GM03348 (cell line): Measurements from ENCODE around the gene CDC25B.
A peak's percentile ranks its signal among the peaks of the same experiment; 100 is the strongest.

Experiments used
- DNase-seq: peaks from one replicate; pipeline ENCODE4 v3.0.0; 2012; ENCODE audit warnings: low spot score

The CDC25B gene

DNA sequence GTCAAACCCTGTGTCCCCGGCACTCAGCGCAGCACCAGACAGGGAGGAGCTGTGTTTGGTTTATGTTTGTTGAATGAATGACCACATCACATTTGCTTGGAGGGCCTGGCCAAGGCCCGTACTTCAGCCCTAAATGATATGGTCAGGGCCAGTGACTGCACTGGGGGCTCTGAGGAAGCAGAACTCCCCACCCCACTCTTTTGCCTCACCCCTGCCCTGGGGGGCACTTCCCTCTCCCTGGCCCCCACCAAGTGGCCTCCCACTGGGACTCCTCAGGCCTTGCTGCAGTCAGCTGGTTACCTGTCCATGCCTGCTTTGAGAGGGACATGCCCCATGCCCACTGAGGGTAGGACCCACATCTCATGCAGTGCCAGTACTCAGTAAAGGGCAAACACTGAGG lies 31.5 kb upstream of the CDC25B start:
- no peak for DNase-seq

DNA sequence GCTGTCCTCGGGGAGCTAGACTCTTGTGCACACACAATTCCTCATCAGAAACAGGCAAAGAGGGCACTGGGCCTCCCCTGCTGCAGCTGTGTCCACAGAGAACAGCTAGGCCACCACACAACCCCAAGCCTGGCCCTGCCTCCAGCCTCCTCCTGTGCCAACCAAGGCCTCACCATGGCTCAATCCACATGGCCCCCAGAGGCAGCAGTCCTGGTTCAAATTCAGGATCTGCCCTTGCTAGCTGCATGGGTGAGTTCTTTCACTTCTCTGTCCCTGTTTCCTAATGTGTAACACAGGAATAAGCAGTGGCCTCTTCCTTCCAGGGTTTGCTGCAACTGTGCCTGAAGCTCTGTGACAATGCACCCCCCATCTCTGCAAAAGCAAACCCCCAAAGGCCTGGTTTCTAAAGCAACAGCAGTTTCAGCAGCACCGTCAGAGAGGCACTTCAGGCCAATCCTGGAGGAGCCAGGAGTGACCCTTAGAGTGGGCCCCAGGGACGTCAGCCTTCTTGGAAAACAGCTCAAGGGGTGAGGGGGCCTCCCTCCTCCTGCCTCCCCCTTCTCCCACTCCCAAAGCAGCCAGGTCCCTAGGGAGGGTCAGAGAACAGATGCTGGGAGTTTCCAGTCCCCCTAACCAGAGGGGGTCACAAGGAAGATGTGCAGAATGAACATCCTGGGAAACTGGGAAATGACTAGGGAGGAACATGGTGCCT lies 30.8 kb upstream of the CDC25B start:
- DNase-seq = no peak

DNA sequence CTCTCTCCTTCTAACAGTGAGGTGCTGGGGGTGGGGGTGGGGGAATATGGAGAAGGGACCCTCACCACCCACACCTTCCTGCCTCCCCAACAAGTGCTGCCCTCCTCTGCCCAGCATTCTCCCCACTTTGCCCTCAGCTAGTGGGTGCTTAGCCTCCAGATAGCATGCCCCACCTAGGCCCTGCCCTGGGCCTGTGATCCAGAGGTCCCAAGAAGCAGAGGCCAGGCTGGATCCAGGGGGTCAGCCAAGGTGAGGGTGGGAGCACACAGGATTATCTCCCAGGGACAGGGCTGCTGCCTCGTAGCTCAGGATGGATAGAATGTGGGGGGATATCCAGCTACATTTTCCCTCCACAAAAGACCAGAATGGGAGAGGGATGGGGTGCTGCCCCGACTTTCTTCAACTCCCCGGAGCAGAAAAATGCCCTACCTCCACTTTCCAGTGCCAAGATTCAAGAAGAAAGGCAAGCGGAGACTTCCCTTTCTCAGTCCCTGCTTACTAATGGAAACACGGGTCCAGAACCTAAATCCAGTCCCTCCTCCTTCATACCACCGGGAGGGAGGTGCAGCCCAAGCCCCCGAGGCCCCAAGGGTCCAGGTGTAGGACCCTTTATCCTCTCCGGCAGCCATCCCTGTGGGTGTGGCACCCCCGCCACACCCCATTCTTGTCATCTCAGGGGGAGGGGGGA lies 29.5 kb upstream of the CDC25B start:
- no peak for DNase-seq

DNA sequence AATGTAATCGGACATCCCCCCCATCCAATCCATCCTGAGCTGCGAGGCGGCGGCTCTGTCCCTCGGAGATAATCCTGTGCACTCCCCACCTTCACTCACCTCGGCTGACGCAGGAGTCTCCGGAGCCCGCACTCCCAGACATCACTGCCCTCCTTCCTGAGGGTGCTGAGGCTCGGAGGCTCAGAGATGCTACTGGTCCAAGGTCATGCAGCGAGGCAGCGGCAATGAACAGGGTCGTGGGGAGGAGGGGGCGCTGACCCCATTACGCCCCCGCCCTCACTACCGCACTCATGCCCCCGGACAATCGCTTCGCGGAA lies 29.0 kb upstream of the CDC25B start:
- no peak for DNase-seq

DNA sequence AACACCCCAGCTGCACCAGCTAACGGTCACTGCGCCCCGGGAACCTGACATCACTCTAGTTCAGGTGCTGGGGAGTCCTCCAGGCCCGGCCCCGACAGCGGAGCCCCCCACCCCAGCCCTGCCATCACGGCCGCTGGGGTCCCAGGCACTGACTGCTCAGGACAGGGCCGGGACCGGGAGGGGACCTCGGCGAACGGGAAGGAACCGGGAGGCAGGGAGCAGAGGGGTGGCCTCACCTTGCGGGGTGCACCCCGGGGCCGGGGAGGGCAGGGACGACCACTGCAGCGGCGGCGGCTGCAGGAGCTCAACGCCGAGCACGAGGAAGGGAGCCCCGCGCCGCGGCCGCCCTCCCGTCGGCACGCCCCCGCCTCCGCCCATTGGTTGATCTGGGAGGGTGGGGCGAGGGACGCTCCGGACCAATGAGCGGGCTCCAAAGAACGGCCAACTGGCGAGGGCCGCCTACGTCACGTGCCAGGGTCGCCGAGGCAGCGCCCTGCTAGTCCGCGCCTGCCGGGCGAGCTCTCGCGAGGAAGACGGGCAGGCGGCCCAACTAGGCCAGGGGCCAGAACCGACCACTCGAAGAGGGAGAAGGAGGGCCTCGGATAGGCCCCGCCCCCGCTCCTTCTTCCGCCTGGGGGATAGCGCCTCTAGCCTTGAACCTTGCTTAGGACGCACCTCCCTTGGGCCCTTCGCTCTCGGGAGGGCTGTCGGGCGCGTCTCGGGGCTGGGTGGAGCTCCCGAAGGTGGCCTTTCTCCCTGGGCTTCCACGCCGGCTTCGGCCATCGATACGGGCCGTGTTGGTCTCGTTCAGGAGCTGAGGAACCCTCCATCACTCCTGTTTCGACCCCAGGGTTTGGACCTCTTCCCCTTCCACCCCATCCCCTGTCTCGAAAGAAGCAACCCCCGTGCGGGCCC lies 28.4 kb upstream of the CDC25B start, which contains the start of gene ADISSP:
ADISSP (minus strand) TSS at position 327 of the 915 bp plus-strand sequence. CDS start 7,653 bp downstream, outside the sequence.
- DNase-seq = peak; percentile 100

DNA sequence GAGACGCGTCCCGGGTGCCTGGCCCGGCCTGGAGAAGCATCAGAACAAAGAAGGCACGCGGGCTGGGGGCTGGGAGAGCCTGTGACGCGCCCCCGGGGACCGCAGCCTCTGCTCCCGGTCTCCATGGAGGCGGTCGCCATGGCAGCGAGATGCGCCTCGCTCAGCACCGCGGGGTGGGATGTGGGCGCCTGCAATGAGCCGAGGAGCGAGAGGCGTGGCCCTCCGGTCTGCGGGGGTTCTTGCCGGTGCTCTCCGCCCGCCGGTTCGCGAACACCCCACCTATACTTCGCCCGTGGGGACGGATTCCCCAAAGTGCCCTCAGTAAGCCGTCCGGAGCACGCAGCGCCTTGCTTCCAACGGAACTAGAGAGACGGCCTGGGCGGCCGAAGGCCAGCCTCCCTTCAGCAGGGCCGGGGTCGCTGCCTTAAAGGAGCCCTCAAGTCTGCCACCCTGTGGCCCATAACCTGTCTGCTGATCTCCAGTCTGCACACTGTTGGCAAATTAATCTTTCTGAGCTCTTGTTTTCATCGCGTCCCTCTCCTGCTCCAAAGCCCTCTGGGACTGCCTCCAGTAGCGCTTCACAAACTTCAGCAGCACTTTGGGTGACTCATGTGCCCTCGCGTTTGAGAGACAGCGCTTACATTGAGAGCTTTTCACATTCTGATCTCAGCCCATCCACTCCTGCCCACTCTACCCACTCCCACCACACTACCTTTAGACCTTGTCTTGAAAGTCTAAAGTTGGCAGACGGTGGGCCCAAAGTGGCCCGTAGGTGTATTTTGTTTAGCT lies 27.6 kb upstream of the CDC25B start:
- peak; percentile 77 for DNase-seq

DNA sequence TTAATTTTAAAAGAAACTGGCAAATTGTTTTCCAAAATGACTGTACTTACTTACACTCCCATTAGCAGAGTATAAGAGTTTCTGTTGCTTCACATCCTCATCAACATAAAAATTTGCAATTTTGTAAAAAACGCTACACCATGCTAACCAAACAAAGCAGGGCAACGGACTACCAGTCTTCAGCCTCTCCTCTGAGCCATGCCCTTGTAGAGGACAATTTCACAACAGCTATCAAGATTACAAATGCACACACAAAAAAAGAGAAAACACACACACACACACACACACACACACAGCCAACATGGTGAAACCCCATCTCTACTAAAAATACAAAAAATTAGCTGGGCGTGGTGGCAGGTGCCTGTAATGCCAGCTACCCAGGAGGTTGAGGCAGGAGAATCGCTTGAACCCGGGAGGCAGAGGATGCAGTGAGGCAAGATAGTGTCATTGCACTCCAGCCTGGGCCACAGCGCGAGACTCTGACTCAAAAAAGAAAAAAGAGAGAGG lies 24.5 kb upstream of the CDC25B start:
- no peak for DNase-seq

DNA sequence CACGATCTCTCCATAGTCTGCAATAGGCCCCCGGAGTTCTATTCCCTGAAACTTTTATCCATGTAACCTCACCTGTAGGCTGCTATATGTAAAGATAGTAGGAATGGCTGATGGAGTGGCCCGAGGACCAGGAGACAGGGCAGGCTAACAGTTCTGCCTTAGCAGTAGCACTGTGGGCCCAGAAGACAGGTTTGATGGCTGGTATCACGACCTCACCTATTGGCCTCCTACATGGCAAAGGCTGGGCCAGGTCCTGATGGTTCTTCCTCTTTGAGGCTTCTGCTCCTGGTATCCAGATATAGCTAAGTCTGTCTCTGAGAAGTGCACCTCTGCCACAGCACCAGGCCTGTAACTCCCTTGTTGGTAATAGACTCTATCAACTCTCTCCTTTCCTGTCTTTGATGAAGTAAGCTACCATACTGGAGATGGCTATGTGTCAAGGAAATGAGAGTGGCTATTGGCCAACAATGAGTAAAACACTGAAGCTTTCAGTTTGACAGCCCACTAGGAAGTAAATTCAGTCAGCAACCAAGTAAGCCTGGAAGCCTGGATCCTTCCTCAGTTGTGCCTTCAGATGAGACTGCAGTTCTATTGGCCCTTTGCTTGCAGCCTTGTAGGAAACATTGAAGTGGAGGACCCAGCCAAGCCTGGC lies 20.5 kb upstream of the CDC25B start:
- no peak for DNase-seq

DNA sequence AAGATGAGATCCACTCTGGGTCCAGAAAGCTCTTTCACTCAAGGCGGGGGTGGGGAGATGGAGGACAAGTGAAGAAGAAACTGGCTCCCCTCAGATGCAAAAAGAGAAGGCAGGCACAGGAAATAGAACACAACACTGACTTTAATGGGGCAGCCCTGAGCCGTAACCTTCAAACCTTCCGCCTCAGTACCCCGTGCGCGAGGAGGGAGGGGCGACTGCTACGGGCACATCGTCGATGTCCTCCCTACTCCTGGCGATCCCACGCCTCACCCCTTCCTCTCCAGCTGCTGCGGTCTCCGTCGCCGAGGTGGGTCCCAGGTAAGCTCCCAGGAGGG lies 18.8 kb upstream of the CDC25B start:
- DNase-seq = no peak

DNA sequence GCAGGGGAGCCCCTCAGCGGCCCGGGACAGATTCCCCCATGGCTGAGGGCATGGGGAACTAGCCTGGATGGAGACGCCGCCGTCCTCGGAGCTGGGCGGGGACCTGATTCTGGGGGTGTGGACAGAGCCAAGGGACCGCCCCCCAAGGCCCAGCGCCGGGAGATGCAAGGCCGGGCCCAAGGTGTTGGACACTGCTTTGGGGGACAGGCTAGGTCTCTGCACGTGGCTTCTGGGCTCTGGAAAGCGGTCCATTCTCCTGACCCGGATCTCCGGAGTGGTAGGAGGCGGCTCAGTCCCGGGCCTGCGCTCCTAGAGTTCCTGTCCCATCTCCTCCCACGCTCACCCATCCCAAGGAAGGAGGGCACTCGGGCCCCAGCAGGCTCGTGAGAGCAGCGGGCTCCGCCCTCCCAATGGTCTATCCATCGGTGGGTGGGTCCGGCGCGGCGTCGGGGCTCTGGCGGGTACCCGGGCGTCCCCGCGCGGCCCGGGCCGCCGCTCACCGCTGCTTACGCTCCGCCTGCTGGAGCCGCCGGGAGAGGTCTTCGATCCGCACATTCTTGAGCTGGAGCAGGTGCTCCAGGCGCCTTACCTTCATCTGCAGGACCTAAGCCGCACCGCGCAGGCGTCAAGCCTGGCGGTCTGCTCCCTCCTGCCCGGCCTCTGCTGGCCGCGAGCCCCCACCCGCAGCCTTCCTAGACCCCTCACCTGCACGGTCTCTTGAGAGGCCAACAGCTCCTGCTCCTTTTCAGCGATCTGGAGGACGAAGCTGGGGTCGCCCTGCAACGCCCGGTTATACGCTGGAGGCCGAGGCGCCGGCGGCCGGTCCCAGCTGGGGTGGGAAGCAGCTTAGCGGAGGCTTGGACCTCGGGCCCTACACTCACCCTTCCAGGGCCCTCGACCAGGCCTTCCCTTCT lies 18.1 kb upstream of the CDC25B start:
- DNase-seq = peak; percentile 86

DNA sequence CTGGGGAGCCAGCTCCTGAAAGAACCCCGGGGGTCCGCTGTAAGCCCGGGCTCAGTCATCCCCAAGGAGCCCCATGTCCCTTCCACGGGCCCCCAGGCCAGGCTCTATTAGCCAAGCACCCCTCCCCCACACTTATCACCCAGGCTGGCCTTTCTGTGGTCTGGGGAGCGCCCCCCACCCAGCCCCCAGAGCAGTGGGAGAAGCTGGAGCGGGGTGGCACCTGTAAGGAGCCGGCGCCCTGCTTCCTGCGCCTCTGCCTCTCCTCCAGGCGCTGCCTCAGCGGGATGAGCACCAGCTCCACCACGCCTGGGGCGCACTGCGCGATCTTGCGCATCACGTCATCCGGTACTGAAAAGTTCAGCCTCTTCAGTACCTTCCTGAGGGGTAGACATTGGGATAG lies 17.1 kb upstream of the CDC25B start:
- DNase-seq = no peak

DNA sequence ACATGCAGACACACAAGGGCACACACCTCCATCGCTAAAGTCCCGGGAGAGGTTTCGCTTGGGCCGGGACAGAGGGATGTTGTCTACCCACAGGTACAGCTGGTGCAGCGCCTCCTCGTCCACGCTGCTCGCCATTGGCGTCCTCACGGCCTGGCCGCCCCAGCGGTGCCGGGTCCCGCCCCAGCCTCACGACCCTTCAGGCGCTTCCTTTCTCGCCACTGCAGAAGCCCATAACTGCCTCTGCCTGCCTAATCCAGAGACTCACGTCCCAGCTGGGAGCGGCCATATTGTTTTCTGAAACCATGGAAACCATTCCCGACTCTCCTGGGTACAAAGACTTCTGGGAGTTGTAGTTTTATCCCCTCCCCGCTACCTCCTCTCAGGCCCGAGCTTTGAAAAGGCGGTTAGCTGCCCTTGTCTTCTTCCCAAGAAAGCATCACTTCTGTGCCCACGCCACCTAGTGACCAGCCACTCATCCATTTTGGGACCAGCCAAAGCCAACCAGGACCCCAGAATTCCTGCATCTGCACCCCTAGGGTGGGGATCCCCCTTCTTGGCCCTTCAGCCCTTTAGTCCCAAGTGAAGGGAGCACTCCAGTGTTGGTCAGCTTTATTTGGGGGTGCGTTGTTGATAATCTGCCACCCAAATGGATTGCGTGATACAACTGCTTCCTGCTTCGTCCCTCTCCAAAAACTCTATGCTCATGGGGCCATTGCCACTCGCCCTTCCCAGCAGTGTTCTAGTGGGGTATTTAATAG lies 14.8 kb upstream of the CDC25B start, which contains the start of gene SPEF1:
SPEF1 (minus strand) TSS at position 296 of the 758 bp plus-strand sequence; CDS start at position 135, 161 bp downstream.
- peak; percentile 94 for DNase-seq

DNA sequence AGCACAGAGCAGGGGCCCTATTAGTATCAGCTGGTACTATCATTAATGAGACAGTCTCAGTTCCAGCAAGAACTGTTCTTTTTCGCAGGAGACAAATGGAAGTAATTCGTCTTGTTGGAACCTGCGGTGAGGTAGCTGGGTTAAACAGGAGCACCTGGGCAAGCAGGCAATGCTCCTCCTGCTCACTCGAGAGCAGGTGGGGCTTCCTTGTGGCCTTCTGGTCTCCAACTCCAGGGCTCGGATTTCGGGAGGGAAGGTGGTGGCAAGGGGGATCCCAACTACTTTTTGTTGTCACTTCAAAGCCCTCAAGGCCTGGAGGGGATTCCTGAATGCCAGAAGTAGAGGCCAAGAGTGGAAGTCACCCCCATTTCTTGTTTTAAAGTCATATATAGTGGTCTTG lies 13.5 kb upstream of the CDC25B start:
- DNase-seq = no peak

DNA sequence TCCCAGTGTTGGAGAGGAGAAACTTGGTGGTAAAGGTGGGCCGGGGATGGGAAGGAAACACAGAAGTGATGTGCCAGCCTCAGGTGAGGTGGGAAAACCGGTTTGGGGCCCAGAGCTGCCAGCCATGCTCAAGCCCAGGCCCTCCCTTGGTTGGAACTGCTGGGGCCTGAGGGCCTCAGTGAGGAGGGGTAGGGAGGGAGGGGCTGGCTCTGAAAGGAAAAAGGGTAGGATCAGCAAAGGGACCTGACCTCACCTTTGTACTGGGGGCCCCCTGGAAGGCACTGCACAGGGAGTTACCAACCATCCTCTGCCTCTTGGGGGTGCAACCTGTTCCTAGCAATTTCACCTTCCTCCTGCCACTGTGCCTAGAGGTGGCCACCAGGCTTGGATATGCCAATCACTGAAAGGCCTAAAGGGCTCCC lies 13.0 kb upstream of the CDC25B start:
- no peak for DNase-seq

DNA sequence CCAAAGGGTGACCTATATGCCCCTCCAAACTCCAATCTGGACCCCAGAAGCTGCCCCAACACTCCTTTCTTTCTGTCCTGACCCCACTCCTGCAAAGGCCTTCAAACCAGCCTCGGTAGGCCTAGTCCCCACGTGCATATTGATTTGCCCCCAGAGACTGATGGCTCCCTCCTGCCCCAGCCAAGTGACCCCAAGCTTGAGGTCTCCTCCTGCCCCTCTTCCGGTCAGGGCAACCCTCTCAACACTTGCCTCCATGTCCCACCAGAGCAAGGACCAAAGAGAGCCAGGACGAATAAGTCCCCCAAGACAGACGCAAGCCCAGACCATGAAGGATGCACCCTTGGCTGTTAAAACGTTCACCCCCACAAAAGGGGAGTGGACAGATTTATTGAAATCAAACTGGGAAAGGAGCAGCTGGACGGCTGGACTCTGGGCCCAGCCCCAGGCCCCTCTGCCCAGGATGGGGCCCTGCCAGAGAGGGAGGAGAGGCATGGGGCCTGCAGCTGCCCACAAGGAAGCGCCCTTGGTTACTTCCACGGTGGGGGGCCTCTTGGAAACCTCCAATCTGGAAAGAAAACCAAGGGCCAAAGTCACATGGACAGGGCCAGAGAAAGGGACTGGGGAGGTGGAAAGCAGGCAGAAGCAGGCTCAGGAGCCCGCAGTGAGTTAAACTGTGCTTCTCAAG lies 12.5 kb upstream of the CDC25B start:
- no peak for DNase-seq

DNA sequence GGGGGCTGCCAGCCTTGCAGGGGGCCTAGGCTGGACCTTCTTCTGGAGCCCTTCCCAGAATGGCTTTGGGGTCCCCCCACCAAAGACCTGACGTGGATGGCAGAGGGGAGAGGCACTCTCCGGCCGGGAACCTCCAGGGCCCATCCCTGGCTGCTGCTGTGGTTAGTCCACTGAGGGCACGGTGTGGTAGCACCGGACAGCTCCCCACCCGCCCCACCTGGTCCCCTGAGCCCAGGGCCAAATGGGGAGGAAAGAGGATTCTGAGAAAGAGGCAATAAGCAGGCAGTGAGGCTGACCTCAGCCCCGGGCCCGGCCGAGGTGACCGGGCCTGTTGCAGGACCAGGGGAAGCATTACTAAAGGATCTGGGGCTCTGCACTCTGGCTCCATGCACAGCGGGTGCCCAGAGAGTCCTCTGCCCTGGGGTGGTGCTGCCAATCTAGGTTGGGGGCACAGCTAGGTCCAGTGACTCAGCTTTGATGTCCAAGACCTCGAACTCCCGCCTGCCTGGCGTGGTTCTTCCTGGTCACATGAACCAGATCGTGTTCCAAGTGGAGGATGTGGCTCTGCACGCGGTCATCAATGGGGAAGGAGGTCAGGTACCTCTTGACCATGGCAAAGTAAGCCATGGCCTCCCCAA lies 11.8 kb upstream of the CDC25B start:
- DNase-seq = no peak

DNA sequence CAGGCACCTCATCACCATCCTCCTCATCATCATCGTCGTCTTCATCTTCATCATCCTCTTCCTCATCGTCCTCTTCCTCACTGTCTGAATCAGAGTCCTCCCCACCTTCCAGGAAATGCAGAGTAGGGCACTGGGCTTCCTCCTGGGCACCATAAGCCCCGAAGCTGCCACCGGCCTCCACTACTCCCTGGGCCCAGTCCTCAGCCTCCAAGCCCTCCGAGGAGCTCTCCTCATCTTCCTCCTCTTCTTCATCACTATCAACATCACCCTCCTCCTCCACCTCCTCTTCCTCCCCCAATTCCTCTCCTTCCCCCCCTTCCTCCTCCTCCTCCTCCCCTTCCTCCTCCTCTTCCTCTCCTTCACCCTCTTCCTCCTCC lies 11.3 kb upstream of the CDC25B start:
- DNase-seq = no peak
